ENCODE data around the gene LRP2.

The LRP2 gene

DNA sequence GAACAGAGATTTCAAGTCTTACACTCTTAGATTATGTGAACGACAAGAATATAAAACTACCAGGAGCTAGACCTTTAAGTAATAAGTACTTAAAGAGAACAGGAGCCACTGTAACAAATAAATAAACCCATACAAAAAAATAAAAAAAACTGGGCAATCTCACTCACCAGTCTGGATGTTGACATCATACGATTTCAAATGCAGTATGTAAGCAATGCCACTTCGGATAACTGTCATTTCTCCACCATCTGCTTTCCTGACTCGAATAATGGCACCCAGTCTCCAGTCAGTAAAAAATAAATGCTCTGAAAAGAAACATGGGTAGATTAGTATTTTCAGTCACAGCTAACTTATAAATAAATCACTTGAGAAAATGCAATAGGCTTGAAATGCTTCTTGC lies 115.1 kb downstream of the LRP2 start (continued):
- TF ChIP-seq ZNF514 (tag by site-specific recombination; IDR thresholded peaks at IDR 0.05) = no peak

DNA sequence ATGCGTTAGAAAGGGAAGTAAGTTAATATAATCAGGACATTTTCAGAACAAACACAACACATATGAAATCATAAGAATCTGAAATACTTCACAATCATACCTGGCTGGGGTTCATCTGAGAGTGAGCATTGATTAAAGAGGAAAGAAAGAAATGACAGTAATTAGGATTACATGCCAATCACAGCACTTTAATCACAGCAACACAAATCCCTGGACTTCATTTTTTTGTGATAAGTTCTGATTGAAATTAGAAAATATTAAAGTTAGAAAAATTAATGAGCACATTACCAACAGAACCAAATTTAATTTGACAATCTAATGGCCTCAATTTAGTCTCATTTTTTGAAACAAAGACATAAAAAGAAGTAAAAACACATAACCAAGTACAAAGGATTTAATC lies 121.9 kb downstream of the LRP2 start:
- ChIA-PET POLR2A (no interaction called here), CTCF (no interaction called here)
- Histone ChIP-seq H3K4me1 (ENCODE audit: control insufficient read depth, insufficient read depth, low read length) (no peaks in the 10 kb centered on the region), H3K36me3 (ENCODE audit: control insufficient read depth in 2 of 2, insufficient read depth in 1 of 2, low read length in 2 of 2) (peaks cover 0 to 36% of the 10 kb centered on the region in 2 experiments; a peak in 1 of 3 replicates), H3K4me3 (ENCODE audit: low read depth, low read length) (no peak overlapping the region), H3K9me3 (ENCODE audit: control insufficient read depth, insufficient read depth, low read depth, low read length) (no peaks in the 10 kb centered on the region), H3K27ac (ENCODE audit: extremely low read depth, low read depth, low read length) (no peak overlapping the region)
- TF ChIP-seq ZNF670 (tag by site-specific recombination; IDR thresholded peaks at IDR 0.05; ENCODE audit: low read depth) (no peak), ZNF677 (tag by site-specific recombination; IDR thresholded peaks at IDR 0.05) (no peak), ZNF791 (tag by site-specific recombination; IDR thresholded peaks at IDR 0.05) (no peak), ZNF16 (tag by site-specific recombination; IDR thresholded peaks at IDR 0.05; ENCODE audit: low read depth) (no peak), ZNF629 (tag by site-specific recombination; IDR thresholded peaks at IDR 0.05) (no peak)
- TF ChIP-seq, protein P1, sequence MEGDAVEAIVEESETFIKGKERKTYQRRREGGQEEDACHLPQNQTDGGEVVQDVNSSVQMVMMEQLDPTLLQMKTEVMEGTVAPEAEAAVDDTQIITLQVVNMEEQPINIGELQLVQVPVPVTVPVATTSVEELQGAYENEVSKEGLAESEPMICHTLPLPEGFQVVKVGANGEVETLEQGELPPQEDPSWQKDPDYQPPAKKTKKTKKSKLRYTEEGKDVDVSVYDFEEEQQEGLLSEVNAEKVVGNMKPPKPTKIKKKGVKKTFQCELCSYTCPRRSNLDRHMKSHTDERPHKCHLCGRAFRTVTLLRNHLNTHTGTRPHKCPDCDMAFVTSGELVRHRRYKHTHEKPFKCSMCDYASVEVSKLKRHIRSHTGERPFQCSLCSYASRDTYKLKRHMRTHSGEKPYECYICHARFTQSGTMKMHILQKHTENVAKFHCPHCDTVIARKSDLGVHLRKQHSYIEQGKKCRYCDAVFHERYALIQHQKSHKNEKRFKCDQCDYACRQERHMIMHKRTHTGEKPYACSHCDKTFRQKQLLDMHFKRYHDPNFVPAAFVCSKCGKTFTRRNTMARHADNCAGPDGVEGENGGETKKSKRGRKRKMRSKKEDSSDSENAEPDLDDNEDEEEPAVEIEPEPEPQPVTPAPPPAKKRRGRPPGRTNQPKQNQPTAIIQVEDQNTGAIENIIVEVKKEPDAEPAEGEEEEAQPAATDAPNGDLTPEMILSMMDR (tag by site-specific recombination; IDR thresholded peaks at IDR 0.05) = no peak
- TF ChIP-seq, protein P2, sequence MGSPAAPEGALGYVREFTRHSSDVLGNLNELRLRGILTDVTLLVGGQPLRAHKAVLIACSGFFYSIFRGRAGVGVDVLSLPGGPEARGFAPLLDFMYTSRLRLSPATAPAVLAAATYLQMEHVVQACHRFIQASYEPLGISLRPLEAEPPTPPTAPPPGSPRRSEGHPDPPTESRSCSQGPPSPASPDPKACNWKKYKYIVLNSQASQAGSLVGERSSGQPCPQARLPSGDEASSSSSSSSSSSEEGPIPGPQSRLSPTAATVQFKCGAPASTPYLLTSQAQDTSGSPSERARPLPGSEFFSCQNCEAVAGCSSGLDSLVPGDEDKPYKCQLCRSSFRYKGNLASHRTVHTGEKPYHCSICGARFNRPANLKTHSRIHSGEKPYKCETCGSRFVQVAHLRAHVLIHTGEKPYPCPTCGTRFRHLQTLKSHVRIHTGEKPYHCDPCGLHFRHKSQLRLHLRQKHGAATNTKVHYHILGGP (tag by site-specific recombination; IDR thresholded peaks at IDR 0.05) = no peak
- TF ChIP-seq, protein P3, sequence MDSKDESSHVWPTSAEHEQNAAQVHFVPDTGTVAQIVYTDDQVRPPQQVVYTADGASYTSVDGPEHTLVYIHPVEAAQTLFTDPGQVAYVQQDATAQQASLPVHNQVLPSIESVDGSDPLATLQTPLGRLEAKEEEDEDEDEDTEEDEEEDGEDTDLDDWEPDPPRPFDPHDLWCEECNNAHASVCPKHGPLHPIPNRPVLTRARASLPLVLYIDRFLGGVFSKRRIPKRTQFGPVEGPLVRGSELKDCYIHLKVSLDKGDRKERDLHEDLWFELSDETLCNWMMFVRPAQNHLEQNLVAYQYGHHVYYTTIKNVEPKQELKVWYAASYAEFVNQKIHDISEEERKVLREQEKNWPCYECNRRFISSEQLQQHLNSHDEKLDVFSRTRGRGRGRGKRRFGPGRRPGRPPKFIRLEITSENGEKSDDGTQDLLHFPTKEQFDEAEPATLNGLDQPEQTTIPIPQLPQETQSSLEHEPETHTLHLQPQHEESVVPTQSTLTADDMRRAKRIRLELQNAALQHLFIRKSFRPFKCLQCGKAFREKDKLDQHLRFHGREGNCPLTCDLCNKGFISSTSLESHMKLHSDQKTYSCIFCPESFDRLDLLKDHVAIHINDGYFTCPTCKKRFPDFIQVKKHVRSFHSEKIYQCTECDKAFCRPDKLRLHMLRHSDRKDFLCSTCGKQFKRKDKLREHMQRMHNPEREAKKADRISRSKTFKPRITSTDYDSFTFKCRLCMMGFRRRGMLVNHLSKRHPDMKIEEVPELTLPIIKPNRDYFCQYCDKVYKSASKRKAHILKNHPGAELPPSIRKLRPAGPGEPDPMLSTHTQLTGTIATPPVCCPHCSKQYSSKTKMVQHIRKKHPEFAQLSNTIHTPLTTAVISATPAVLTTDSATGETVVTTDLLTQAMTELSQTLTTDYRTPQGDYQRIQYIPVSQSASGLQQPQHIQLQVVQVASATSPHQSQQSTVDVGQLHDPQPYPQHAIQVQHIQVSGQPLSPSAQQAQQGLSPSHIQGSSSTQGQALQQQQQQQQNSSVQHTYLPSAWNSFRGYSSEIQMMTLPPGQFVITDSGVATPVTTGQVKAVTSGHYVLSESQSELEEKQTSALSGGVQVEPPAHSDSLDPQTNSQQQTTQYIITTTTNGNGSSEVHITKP (tag by site-specific recombination; IDR thresholded peaks at IDR 0.05) = no peak
- TF ChIP-seq, protein P4, sequence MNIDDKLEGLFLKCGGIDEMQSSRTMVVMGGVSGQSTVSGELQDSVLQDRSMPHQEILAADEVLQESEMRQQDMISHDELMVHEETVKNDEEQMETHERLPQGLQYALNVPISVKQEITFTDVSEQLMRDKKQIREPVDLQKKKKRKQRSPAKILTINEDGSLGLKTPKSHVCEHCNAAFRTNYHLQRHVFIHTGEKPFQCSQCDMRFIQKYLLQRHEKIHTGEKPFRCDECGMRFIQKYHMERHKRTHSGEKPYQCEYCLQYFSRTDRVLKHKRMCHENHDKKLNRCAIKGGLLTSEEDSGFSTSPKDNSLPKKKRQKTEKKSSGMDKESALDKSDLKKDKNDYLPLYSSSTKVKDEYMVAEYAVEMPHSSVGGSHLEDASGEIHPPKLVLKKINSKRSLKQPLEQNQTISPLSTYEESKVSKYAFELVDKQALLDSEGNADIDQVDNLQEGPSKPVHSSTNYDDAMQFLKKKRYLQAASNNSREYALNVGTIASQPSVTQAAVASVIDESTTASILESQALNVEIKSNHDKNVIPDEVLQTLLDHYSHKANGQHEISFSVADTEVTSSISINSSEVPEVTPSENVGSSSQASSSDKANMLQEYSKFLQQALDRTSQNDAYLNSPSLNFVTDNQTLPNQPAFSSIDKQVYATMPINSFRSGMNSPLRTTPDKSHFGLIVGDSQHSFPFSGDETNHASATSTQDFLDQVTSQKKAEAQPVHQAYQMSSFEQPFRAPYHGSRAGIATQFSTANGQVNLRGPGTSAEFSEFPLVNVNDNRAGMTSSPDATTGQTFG (tag by site-specific recombination; IDR thresholded peaks at IDR 0.05; ENCODE audit: borderline replicate concordance) = no peak
- TF ChIP-seq, protein P5, sequence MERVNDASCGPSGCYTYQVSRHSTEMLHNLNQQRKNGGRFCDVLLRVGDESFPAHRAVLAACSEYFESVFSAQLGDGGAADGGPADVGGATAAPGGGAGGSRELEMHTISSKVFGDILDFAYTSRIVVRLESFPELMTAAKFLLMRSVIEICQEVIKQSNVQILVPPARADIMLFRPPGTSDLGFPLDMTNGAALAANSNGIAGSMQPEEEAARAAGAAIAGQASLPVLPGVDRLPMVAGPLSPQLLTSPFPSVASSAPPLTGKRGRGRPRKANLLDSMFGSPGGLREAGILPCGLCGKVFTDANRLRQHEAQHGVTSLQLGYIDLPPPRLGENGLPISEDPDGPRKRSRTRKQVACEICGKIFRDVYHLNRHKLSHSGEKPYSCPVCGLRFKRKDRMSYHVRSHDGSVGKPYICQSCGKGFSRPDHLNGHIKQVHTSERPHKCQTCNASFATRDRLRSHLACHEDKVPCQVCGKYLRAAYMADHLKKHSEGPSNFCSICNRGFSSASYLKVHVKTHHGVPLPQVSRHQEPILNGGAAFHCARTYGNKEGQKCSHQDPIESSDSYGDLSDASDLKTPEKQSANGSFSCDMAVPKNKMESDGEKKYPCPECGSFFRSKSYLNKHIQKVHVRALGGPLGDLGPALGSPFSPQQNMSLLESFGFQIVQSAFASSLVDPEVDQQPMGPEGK (tag by site-specific recombination; IDR thresholded peaks at IDR 0.05) = no peak

DNA sequence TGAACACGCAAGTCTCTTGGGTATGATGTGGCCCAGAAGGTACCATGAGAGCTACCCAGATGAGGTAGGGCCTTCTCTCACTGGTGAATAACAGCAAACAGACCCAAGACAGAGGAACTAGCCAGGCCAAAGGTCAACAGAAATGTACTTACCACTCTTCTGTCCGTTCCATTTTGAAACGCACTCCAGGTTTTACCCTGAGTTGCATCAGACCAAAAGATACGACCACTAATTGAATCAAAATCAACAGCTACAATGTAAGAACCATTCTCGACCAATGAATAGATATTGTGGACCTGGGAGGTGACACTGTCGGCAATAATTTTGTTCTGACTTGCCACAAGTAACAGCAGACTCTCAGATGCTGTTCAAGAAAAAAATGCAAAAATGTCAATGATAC lies 124.4 kb downstream of the LRP2 start:
- Histone ChIP-seq H3K36me3 (ENCODE audit: control insufficient read depth in 2 of 2, insufficient read depth in 1 of 2, low read length in 2 of 2) (peaks cover 0 to 33% of the 10 kb centered on the region in 2 experiments; a peak in 1 of 3 replicates), H3K4me3 (ENCODE audit: low read depth, low read length) (no peak overlapping the region), H3K9me3 (ENCODE audit: control insufficient read depth, insufficient read depth, low read depth, low read length) (no peaks in the 10 kb centered on the region), H3K4me1 (ENCODE audit: control insufficient read depth, insufficient read depth, low read length) (no peaks in the 10 kb centered on the region), H3K27ac (ENCODE audit: extremely low read depth, low read depth, low read length) (no peak overlapping the region)
- POLR2A ChIA-PET = no interaction called here
- CTCF ChIA-PET = interaction anchor here (0.9 to 1.1 kb wide), 2 partner anchors 16 to 17 kb away, joined by 3 read pairs; no protein-coding TSS in a partner anchor
- TF ChIP-seq TRIM28 (IDR thresholded peaks at IDR 0.05; ENCODE audit: borderline replicate concordance, low read length) (no peak), SP2 (tag by site-specific recombination; IDR thresholded peaks at IDR 0.05) (no peak), ZBTB21 (tag by site-specific recombination; IDR thresholded peaks at IDR 0.05) (no peak), ZNF157 (tag by site-specific recombination; IDR thresholded peaks at IDR 0.05) (no peak), ZNF776 (tag by site-specific recombination; IDR thresholded peaks at IDR 0.05; ENCODE audit: borderline replicate concordance) (no peak)
- TF ChIP-seq, protein P6, sequence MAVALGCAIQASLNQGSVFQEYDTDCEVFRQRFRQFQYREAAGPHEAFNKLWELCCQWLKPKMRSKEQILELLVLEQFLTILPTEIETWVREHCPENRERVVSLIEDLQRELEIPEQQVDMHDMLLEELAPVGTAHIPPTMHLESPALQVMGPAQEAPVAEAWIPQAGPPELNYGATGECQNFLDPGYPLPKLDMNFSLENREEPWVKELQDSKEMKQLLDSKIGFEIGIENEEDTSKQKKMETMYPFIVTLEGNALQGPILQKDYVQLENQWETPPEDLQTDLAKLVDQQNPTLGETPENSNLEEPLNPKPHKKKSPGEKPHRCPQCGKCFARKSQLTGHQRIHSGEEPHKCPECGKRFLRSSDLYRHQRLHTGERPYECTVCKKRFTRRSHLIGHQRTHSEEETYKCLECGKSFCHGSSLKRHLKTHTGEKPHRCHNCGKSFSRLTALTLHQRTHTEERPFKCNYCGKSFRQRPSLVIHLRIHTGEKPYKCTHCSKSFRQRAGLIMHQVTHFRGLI (tag by site-specific recombination; IDR thresholded peaks at IDR 0.05) = no peak
- TF ChIP-seq, protein P7, sequence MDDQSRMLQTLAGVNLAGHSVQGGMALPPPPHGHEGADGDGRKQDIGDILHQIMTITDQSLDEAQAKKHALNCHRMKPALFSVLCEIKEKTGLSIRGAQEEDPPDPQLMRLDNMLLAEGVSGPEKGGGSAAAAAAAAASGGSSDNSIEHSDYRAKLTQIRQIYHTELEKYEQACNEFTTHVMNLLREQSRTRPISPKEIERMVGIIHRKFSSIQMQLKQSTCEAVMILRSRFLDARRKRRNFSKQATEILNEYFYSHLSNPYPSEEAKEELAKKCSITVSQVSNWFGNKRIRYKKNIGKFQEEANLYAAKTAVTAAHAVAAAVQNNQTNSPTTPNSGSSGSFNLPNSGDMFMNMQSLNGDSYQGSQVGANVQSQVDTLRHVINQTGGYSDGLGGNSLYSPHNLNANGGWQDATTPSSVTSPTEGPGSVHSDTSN (CRISPR knock-in tag; IDR thresholded peaks at IDR 0.05) = no peak

Measured in HEK293 (cell line).